ENCODE results near the gene POU2F1. TPM values are rescaled to one million over a fixed set of nuclear protein-coding genes. Genes with fewer than 3 reads are reported as not detected.

The POU2F1 gene
- total RNA-seq, 2 donors from 2014 or later, result 48.6 to 49.4 TPM

GRCh38 chr1:167333124-167333523, 112.4 kb downstream of the POU2F1 start:
- H3K36me3 Mint-ChIP-seq (ENCODE audit: low read depth), result peaks cover 23% of the 10 kb centered on the region
- H3K9me3 Mint-ChIP-seq, result peaks cover 6% of the 10 kb centered on the region
- H3K27me3 Mint-ChIP-seq (ENCODE audit: insufficient read depth), result no peaks in the 10 kb centered on the region
- peaks cover 8% of the 10 kb centered on the region for H3K9me3 ChIP-seq (ENCODE audit: control insufficient read depth, low read length)
- H3K36me3 ChIP-seq (ENCODE audit: control insufficient read depth, insufficient read depth, low read length), result peaks cover 6% of the 10 kb centered on the region
- no peak overlapping the region for H3K4me3 ChIP-seq (ENCODE audit: low read length)
- no peak overlapping the region for H3K4me3 Mint-ChIP-seq
- no peaks in the 10 kb centered on the region for H3K27me3 ChIP-seq (ENCODE audit: control insufficient read depth, insufficient read depth, low read length, poor library complexity, severe bottlenecking)
- H3K4me1 ChIP-seq (ENCODE audit: control insufficient read depth, insufficient read depth, low read length), result peaks cover 3% of the 10 kb centered on the region
- H3K4me1 Mint-ChIP-seq, result peaks cover 24% of the 10 kb centered on the region
- no peak for DNase-seq
- no peak for TF ChIP-seq CTCF (conservative IDR thresholded peaks at IDR 0.05)
- H3K27ac Mint-ChIP-seq, result no peak overlapping the region
- no peak overlapping the region for H3K9ac ChIP-seq (ENCODE audit: extremely low read depth, low read length, poor library complexity, severe bottlenecking)
- H3K27ac ChIP-seq (ENCODE audit: low read depth, low read length), result no peak overlapping the region
- 97 to 100% methylated on average over 1 to 2 of the region's 2 CpGs for WGBS, 2 experiments (ENCODE audit: insufficient coverage in 1 of 2, insufficient read length in 1 of 2)

GRCh38 chr1:167333703-167334102, 113.0 kb downstream of the POU2F1 start:
- WGBS, 2 experiments (ENCODE audit: insufficient coverage in 1 of 2, insufficient read length in 1 of 2), result 91% methylated on average over 1 of the region's 1 CpG; no CpG with 5 or more reads in 1 of the 2 experiments
- H3K27me3 ChIP-seq (ENCODE audit: control insufficient read depth, insufficient read depth, low read length, poor library complexity, severe bottlenecking), result no peaks in the 10 kb centered on the region
- Mint-ChIP-seq H3K27me3 (ENCODE audit: insufficient read depth) (no peaks in the 10 kb centered on the region), H3K9me3 (peaks cover 8% of the 10 kb centered on the region), H3K36me3 (ENCODE audit: low read depth) (peaks cover 27% of the 10 kb centered on the region), H3K4me1 (peaks cover 18% of the 10 kb centered on the region), H3K4me3 (no peak overlapping the region), H3K27ac (no peak overlapping the region)
- H3K4me3 ChIP-seq (ENCODE audit: low read length), result no peak overlapping the region
- no peak for TF ChIP-seq CTCF (conservative IDR thresholded peaks at IDR 0.05)
- no peak overlapping the region for H3K27ac ChIP-seq (ENCODE audit: low read depth, low read length)
- H3K4me1 ChIP-seq (ENCODE audit: control insufficient read depth, insufficient read depth, low read length), result peaks cover 3% of the 10 kb centered on the region
- no peak overlapping the region for H3K9ac ChIP-seq (ENCODE audit: extremely low read depth, low read length, poor library complexity, severe bottlenecking)
- peaks cover 9% of the 10 kb centered on the region for H3K9me3 ChIP-seq (ENCODE audit: control insufficient read depth, low read length)
- no peak for DNase-seq
- peaks cover 6% of the 10 kb centered on the region for H3K36me3 ChIP-seq (ENCODE audit: control insufficient read depth, insufficient read depth, low read length)

GRCh38 chr1:167339405-167339804, 118.7 kb downstream of the POU2F1 start:
- Mint-ChIP-seq H3K27ac (no peak overlapping the region), H3K27me3 (ENCODE audit: insufficient read depth) (peaks cover 24% of the 10 kb centered on the region), H3K4me3 (no peak overlapping the region), H3K4me1 (peaks cover 5% of the 10 kb centered on the region), H3K9me3 (peaks cover 13% of the 10 kb centered on the region), H3K36me3 (ENCODE audit: low read depth) (peaks cover 47% of the 10 kb centered on the region)
- Histone ChIP-seq H3K9me3 (ENCODE audit: control insufficient read depth, low read length) (peaks cover 18% of the 10 kb centered on the region), H3K36me3 (ENCODE audit: control insufficient read depth, insufficient read depth, low read length) (peaks cover 3% of the 10 kb centered on the region), H3K4me1 (ENCODE audit: control insufficient read depth, insufficient read depth, low read length) (no peaks in the 10 kb centered on the region), H3K9ac (ENCODE audit: extremely low read depth, low read length, poor library complexity, severe bottlenecking) (no peak overlapping the region), H3K27me3 (ENCODE audit: control insufficient read depth, insufficient read depth, low read length, poor library complexity, severe bottlenecking) (peaks cover 17% of the 10 kb centered on the region), H3K27ac (ENCODE audit: low read depth, low read length) (no peak overlapping the region), H3K4me3 (ENCODE audit: low read length) (no peak overlapping the region)
- DNase-seq, result no peak
- no peak for TF ChIP-seq CTCF (conservative IDR thresholded peaks at IDR 0.05)

All from endodermal cell (in vitro differentiated cells).